AG04450 (cell line): ENCODE data around the gene ZNF70. TPM values are rescaled to one million over a fixed set of nuclear protein-coding genes. Genes with fewer than 3 reads are reported as not detected.

Source experiments
- CTCF ChIA-PET: fragments of 300-600, 350-600 bp; formaldehyde crosslinking; extraction: SDS; loops from one replicate; lab custom pipeline; 2022; ENCODE audit warnings: antibody characterized with exemption, inconsistent platforms; lab: Charles Lee
- POLR2A ChIA-PET: fragments of 350-600 bp; formaldehyde crosslinking; extraction: SDS; loops from one replicate; lab custom pipeline; 2021; ENCODE audit warnings: antibody characterized with exemption, inconsistent platforms; lab: Yijun Ruan, JAX
- DNase-seq: peaks from one replicate; pipeline ENCODE4 v3.0.0-alpha.2; 2011; ENCODE audit warnings: low read depth, low spot score
- H3K27ac ChIP-seq: one replicate; pipeline ENCODE4 v1.5.1; 2012; ENCODE audit warnings: low read depth, low read length, control low read depth
- H3K27me3 ChIP-seq: one replicate; pipeline ENCODE4 v1.6.0; 2012; ENCODE audit warnings: low read length; ENCODE audit not compliant: control insufficient read depth, insufficient read depth
- H3K4me3 ChIP-seq: 2 replicates; pipeline ENCODE4 v1.5.1; 2011; ENCODE audit warnings: mild to moderate bottlenecking, low read depth, low read length, control low read depth
- H3K9me3 ChIP-seq: 2 replicates; pipeline ENCODE4 v1.5.1; 2012; ENCODE audit warnings: low read length; ENCODE audit not compliant: control insufficient read depth, insufficient read depth
- polyA plus RNA-seq: library from polyadenylated mRNA; depleted of rRNA; stranded (reverse); fragments of >200 nt; gene quantifications from 2 replicates; pipeline ENCODE4 v1.2.3, GENCODE V29; 2011; rRNA removed
- TF ChIP-seq, protein P1 (sequence below): IDR thresholded peaks from 2 replicates; pipeline ENCODE4 v1.5.1; 2011; ENCODE audit warnings: low read depth, low read length, control low read depth, inconsistent platforms

Gene ZNF70
- polyA plus RNA-seq, 1 experiment, result 1.6 TPM

DNA sequence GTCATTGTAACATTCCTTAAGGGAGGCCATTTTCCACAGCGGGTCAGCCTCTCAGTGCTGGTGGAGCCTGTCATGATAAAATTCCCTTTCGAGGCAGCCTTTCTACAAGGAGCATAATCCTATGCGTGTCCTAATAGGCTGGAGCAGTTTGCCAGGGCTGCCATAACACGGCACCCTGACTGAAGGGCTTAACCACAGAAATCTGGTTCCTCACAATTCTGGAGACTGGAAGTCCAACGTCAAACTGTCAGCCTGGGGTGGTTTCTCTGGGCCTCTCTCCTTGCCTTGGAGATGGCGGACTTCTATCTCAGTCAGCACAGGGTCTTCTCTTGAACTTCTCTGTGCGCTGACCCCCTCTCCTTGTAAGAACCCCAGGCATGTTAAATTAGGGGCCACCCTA, 61.5 kb downstream of the ZNF70 start:
- ChIA-PET CTCF (no interaction called here), POLR2A (no interaction called here)
- DNase-seq, result no peak
- Histone ChIP-seq H3K27me3 (no peaks in the 10 kb centered on the region), H3K4me3 (no peak overlapping the region), H3K27ac (no peak overlapping the region), H3K9me3 (no peaks in the 10 kb centered on the region)
- TF ChIP-seq, protein P1, sequence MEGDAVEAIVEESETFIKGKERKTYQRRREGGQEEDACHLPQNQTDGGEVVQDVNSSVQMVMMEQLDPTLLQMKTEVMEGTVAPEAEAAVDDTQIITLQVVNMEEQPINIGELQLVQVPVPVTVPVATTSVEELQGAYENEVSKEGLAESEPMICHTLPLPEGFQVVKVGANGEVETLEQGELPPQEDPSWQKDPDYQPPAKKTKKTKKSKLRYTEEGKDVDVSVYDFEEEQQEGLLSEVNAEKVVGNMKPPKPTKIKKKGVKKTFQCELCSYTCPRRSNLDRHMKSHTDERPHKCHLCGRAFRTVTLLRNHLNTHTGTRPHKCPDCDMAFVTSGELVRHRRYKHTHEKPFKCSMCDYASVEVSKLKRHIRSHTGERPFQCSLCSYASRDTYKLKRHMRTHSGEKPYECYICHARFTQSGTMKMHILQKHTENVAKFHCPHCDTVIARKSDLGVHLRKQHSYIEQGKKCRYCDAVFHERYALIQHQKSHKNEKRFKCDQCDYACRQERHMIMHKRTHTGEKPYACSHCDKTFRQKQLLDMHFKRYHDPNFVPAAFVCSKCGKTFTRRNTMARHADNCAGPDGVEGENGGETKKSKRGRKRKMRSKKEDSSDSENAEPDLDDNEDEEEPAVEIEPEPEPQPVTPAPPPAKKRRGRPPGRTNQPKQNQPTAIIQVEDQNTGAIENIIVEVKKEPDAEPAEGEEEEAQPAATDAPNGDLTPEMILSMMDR, result no peak

Other genes starting within 250 kb of the ZNF70 start
- not detected in 2 replicates for gene IGLL1, start 170.8 kb downstream of the ZNF70 start, polyA plus RNA-seq
- 0.09 and 0.17 TPM in 2 replicates for gene DRICH1, start 118.8 kb downstream of the ZNF70 start, polyA plus RNA-seq
- not detected in 2 replicates for gene RGL4, start 60.1 kb downstream of the ZNF70 start, polyA plus RNA-seq
- not detected in 2 replicates for gene VPREB3, start 3.3 kb upstream of the ZNF70 start, polyA plus RNA-seq
- 2.1 and 2.9 TPM in 2 replicates for gene C22orf15, start 11.9 kb upstream of the ZNF70 start, polyA plus RNA-seq
- gene CHCHD10, start 16.9 kb upstream of the ZNF70 start, polyA plus RNA-seq, result 10.1 and 16.9 TPM in 2 replicates
- 5.7 and 9.0 TPM in 2 replicates for gene MMP11, start 21.7 kb upstream of the ZNF70 start, polyA plus RNA-seq
- gene SMARCB1, start 35.9 kb upstream of the ZNF70 start, polyA plus RNA-seq, result 155 and 180 TPM in 2 replicates
- 0.19 and 0.27 TPM in 2 replicates for gene DERL3, start 87.9 kb upstream of the ZNF70 start, polyA plus RNA-seq
- gene SLC2A11, start 106.8 kb upstream of the ZNF70 start, polyA plus RNA-seq, result 7.2 and 7.5 TPM in 2 replicates
- gene MIF, start 143.3 kb upstream of the ZNF70 start, polyA plus RNA-seq, result 154 and 186 TPM in 2 replicates
- gene GSTT2B, start 210.1 kb upstream of the ZNF70 start, polyA plus RNA-seq, result 33.1 and 39.7 TPM in 2 replicates
- gene DDTL, start 215.8 kb upstream of the ZNF70 start, polyA plus RNA-seq, result 0.78 and 1.1 TPM in 2 replicates
- 91.4 and 99.4 TPM in 2 replicates for gene DDT, start 223.3 kb upstream of the ZNF70 start, polyA plus RNA-seq
- gene GSTT2, start 229.0 kb upstream of the ZNF70 start, polyA plus RNA-seq, result 1.1 and 1.3 TPM in 2 replicates